Activated CD8-positive, alpha-beta memory T cell treated with anti-CD3 and anti-CD28 coated beads, Interleukin-2, amount 10 ng/mL, durations not matched to agents 7 days and 5 days (primary cell): ENCODE results near the gene RALY. TPM values are rescaled to one million over a fixed set of nuclear protein-coding genes. Genes with fewer than 3 reads are reported as not detected.

Source experiments
- ATAC-seq: fragments of 150-1000 bp; cut with Tn5 transposase; one replicate; pipeline ENCODE4 v1.10.0; 2021; ENCODE audit warnings: moderate library complexity
- CTCF ChIA-PET: fragments of 350-600 bp; sonication (Branson Sonifier 250); formaldehyde crosslinking; loops from one replicate; lab custom pipeline; 2021; ENCODE audit warnings: antibody characterized with exemption; lab: Charles Lee
- DNase-seq: peaks from one replicate; pipeline ENCODE4 v3.0.0-alpha.2; 2020
- H3K27ac Mint-ChIP-seq: one replicate; pipeline ENCODE4 v1.8.0; 2021; ENCODE audit warnings: mild to moderate bottlenecking, mixed read lengths
- H3K27me3 Mint-ChIP-seq: one replicate; pipeline ENCODE4 v1.8.0; 2021; ENCODE audit warnings: mixed read lengths
- H3K36me3 Mint-ChIP-seq: one replicate; pipeline ENCODE4 v1.8.0; 2021; ENCODE audit warnings: mild to moderate bottlenecking, mixed read lengths
- H3K4me1 Mint-ChIP-seq: one replicate; pipeline ENCODE4 v1.8.0; 2021; ENCODE audit warnings: mixed read lengths
- H3K4me3 Mint-ChIP-seq: one replicate; pipeline ENCODE4 v1.8.0; 2021; ENCODE audit warnings: mild to moderate bottlenecking, moderate library complexity, mixed read lengths
- H3K9me3 Mint-ChIP-seq: one replicate; pipeline ENCODE4 v1.8.0; 2022; ENCODE audit warnings: low read depth, mixed read lengths
- total RNA-seq, 2 experiments: library from RNA; stranded (reverse); gene quantifications; one replicate each; pipeline ENCODE4 v1.2.3, GENCODE V29; 2021

RALY gene
- total RNA-seq, 2 experiments from 2014 or later: 177 to 221 TPM

- ATAC-seq (no peak), DNase-seq (no peak)
- Mint-ChIP-seq H3K4me3 (no peak overlapping the region), H3K4me1 (peaks cover 1% of the 10 kb centered on the region), H3K36me3 (peaks cover 20% of the 10 kb centered on the region), H3K27me3 (no peaks in the 10 kb centered on the region), H3K27ac (no peak overlapping the region), H3K9me3 (no peaks in the 10 kb centered on the region)
- CTCF ChIA-PET: no interaction called here
Observed at GRCh38 chr20:34029415-34029814, 35.7 kb downstream of the RALY start.

- ATAC-seq (no peak), DNase-seq (no peak)
- H3K4me1 Mint-ChIP-seq: peaks cover 1% of the 10 kb centered on the region
- CTCF ChIA-PET: no interaction called here
- peaks cover 20% of the 10 kb centered on the region for H3K36me3 Mint-ChIP-seq
- no peak overlapping the region for H3K27ac Mint-ChIP-seq
- no peaks in the 10 kb centered on the region for H3K9me3 Mint-ChIP-seq
- no peak overlapping the region for H3K4me3 Mint-ChIP-seq
- no peaks in the 10 kb centered on the region for H3K27me3 Mint-ChIP-seq
Observed at GRCh38 chr20:34030456-34030855, 36.7 kb downstream of the RALY start.

- CTCF ChIA-PET: no interaction called here
- H3K4me1 Mint-ChIP-seq: peaks cover 22% of the 10 kb centered on the region
- H3K27me3 Mint-ChIP-seq: no peaks in the 10 kb centered on the region
- no peak for DNase-seq
- no peak overlapping the region for H3K27ac Mint-ChIP-seq
- no peak for ATAC-seq
- H3K9me3 Mint-ChIP-seq: no peaks in the 10 kb centered on the region
- peaks cover 18% of the 10 kb centered on the region for H3K36me3 Mint-ChIP-seq
- no peak overlapping the region for H3K4me3 Mint-ChIP-seq
Observed at GRCh38 chr20:34033903-34034302, 40.2 kb downstream of the RALY start.

GRCh38 chr20:34037121-34037520, 43.4 kb downstream of the RALY start:
- Mint-ChIP-seq H3K9me3 (no peaks in the 10 kb centered on the region), H3K27ac (peak overlapping the region; percentile 18), H3K27me3 (no peaks in the 10 kb centered on the region), H3K4me3 (no peak overlapping the region), H3K4me1 (peaks cover 22% of the 10 kb centered on the region), H3K36me3 (peaks cover 20% of the 10 kb centered on the region)
- DNase-seq (peak; percentile 60), ATAC-seq (peak; percentile 89)
- CTCF ChIA-PET: interaction anchor here (0.6 to 1.5 kb wide), 2 partner anchors 15 to 1962 kb away, joined by 3 to 5 read pairs; no protein-coding TSS in a partner anchor

GRCh38 chr20:34037767-34038166, 44.1 kb downstream of the RALY start:
- CTCF ChIA-PET: interaction anchor here (0.6 to 2.3 kb wide), 3 partner anchors 15 to 1961 kb away, joined by 3 to 5 read pairs (median 5); no protein-coding TSS in a partner anchor
- H3K36me3 Mint-ChIP-seq: peaks cover 17% of the 10 kb centered on the region
- H3K27me3 Mint-ChIP-seq: no peaks in the 10 kb centered on the region
- H3K4me1 Mint-ChIP-seq: peaks cover 24% of the 10 kb centered on the region
- no peak overlapping the region for H3K27ac Mint-ChIP-seq
- ATAC-seq (no peak), DNase-seq (no peak)
- H3K9me3 Mint-ChIP-seq: no peaks in the 10 kb centered on the region
- H3K4me3 Mint-ChIP-seq: no peak overlapping the region

- Mint-ChIP-seq H3K36me3 (peaks cover 6% of the 10 kb centered on the region), H3K27ac (no peak overlapping the region), H3K9me3 (no peaks in the 10 kb centered on the region), H3K4me1 (peaks cover 25% of the 10 kb centered on the region), H3K27me3 (no peaks in the 10 kb centered on the region), H3K4me3 (no peak overlapping the region)
- DNase-seq (no peak), ATAC-seq (no peak)
- CTCF ChIA-PET: no interaction called here
Observed at GRCh38 chr20:34040300-34040995, 46.7 kb downstream of the RALY start.

- Mint-ChIP-seq H3K27ac (no peak overlapping the region), H3K4me1 (peaks cover 20% of the 10 kb centered on the region), H3K9me3 (no peaks in the 10 kb centered on the region), H3K36me3 (peaks cover 4% of the 10 kb centered on the region), H3K4me3 (no peak overlapping the region), H3K27me3 (no peaks in the 10 kb centered on the region)
- ATAC-seq (no peak), DNase-seq (no peak)
- CTCF ChIA-PET: no interaction called here
Observed at GRCh38 chr20:34041226-34041625, 47.5 kb downstream of the RALY start.

GRCh38 chr20:34042262-34042661, 48.6 kb downstream of the RALY start:
- CTCF ChIA-PET: no interaction called here
- Mint-ChIP-seq H3K9me3 (no peaks in the 10 kb centered on the region), H3K27me3 (no peaks in the 10 kb centered on the region), H3K27ac (no peak overlapping the region), H3K4me1 (peaks cover 10% of the 10 kb centered on the region), H3K36me3 (peaks cover 4% of the 10 kb centered on the region), H3K4me3 (no peak overlapping the region)
- ATAC-seq (no peak), DNase-seq (no peak)

- Mint-ChIP-seq H3K4me3 (no peak overlapping the region), H3K9me3 (no peaks in the 10 kb centered on the region), H3K36me3 (peaks cover 4% of the 10 kb centered on the region), H3K27me3 (no peaks in the 10 kb centered on the region), H3K27ac (no peak overlapping the region), H3K4me1 (peaks cover 5% of the 10 kb centered on the region)
- CTCF ChIA-PET: no interaction called here
- DNase-seq: no peak
- no peak for ATAC-seq
Observed at GRCh38 chr20:34043025-34043424, 49.3 kb downstream of the RALY start.

GRCh38 chr20:34045294-34045693, 51.6 kb downstream of the RALY start:
- ATAC-seq (no peak), DNase-seq (no peak)
- Mint-ChIP-seq H3K4me3 (no peak overlapping the region), H3K27me3 (no peaks in the 10 kb centered on the region), H3K27ac (no peak overlapping the region), H3K36me3 (peaks cover 3% of the 10 kb centered on the region), H3K9me3 (no peaks in the 10 kb centered on the region), H3K4me1 (peaks cover 7% of the 10 kb centered on the region)
- CTCF ChIA-PET: no interaction called here

- DNase-seq (no peak), ATAC-seq (no peak)
- Mint-ChIP-seq H3K4me1 (peaks cover 7% of the 10 kb centered on the region), H3K36me3 (peaks cover 1% of the 10 kb centered on the region), H3K4me3 (no peak overlapping the region), H3K27ac (no peak overlapping the region), H3K27me3 (no peaks in the 10 kb centered on the region), H3K9me3 (no peaks in the 10 kb centered on the region)
- CTCF ChIA-PET: no interaction called here
Observed at GRCh38 chr20:34045930-34046725, 52.4 kb downstream of the RALY start.

GRCh38 chr20:34047010-34047687, 53.4 kb downstream of the RALY start:
- no peaks in the 10 kb centered on the region for H3K9me3 Mint-ChIP-seq
- H3K27ac Mint-ChIP-seq: no peak overlapping the region
- CTCF ChIA-PET: no interaction called here
- H3K4me1 Mint-ChIP-seq: peaks cover 7% of the 10 kb centered on the region
- ATAC-seq (no peak), DNase-seq (no peak)
- peaks cover 1% of the 10 kb centered on the region for H3K36me3 Mint-ChIP-seq
- no peaks in the 10 kb centered on the region for H3K27me3 Mint-ChIP-seq
- no peak overlapping the region for H3K4me3 Mint-ChIP-seq

- ATAC-seq (no peak), DNase-seq (no peak)
- Mint-ChIP-seq H3K36me3 (peaks cover 1% of the 10 kb centered on the region), H3K4me1 (peaks cover 5% of the 10 kb centered on the region), H3K4me3 (no peak overlapping the region), H3K27ac (no peak overlapping the region), H3K9me3 (no peaks in the 10 kb centered on the region), H3K27me3 (no peaks in the 10 kb centered on the region)
- CTCF ChIA-PET: no interaction called here
Observed at GRCh38 chr20:34047917-34048316, 54.2 kb downstream of the RALY start.
